Right hindlimb (tissue), 1 donor: ENCODE data around the gene GMDS.
A peak's percentile ranks its signal among the peaks of the same experiment; 100 is the strongest.

ENCODE experiments used
- DNase-seq: peaks from one replicate; pipeline ENCODE4 v3.0.0-alpha.2; 2018

GMDS gene

GRCh38 chr6:1633366-1634021, 611.9 kb downstream of the GMDS start:
- DNase-seq: no peak

DNA sequence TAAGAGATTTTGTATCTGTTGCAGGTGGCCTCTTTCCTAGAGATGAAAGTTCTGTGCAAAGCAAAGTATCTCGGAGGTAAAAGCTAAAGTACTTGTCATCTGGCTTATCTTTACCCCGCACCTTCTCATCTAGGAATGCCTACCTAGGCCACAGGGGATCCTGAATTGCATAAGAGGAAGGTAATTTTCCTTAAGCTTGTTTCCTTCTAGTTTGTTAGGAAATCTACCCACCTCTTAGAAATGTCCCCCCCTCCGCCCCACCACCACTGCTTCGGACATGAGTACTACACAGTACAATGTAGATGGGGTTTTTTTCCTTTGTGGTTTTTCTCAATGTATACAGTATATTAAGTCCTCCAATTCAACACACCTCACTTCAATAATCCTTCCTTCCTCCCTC, 614.2 kb downstream of the GMDS start:
- no peak for DNase-seq

DNA sequence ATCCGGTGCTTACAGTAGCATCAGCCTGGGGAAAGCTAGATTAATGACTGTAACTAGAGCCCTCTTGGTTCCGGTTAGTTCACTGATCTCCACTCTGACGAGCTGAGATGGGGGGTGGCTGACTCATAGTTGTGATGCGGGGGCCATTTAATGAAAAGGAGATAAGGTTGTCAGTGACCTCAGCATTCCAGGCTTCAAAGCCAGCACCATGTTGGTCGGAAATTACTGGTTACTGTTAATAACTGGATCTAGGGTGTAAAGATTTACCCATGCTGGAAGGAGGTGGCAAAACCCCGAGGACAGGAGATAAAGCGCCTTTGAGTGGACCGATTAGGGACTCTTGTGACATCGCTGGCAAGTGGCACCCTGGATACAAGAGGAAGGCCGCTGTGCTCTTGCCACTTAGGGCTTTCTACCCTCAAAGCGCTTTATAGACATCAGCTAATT, 614.6 kb downstream of the GMDS start:
- no peak for DNase-seq

- DNase-seq: no peak
Observed at GRCh38 chr6:1630212-1630770, 615.1 kb downstream of the GMDS start.

- no peak for DNase-seq
Observed at GRCh38 chr6:1629316-1629715, 616.1 kb downstream of the GMDS start.

DNA sequence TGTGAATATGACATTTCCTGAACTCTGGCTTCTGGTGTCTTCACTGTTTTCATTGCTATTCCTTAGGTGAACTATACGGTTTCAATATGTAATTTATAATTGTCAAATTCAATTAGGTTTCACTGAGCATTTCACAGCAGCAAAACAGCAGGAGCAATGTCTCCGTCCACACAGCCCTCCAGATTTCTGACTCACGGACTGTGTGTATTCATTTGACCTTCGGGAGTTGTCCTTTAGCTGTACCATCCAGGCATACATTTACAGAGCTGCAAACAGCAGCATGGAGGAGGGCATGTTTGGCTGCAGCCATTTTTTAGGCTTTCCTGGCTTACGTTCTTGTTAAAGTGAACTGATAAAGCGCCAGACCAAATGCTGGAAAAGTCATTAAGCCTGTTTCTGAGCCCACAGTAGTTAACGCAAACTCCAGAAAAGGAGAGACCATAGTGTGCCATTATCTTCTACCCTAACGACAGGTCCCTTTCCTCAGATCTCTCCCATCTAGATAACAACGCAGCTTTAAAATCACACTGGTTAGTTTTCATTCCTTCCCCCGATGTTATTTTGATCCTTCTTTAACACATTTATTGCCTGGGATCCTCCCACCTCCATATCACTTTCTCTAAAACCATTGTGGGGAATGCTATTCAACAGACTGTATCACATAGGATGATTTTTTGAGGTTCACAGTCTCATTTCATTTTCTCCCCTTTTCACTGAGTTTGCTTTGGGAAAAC, 617.4 kb downstream of the GMDS start:
- no peak for DNase-seq

DNA sequence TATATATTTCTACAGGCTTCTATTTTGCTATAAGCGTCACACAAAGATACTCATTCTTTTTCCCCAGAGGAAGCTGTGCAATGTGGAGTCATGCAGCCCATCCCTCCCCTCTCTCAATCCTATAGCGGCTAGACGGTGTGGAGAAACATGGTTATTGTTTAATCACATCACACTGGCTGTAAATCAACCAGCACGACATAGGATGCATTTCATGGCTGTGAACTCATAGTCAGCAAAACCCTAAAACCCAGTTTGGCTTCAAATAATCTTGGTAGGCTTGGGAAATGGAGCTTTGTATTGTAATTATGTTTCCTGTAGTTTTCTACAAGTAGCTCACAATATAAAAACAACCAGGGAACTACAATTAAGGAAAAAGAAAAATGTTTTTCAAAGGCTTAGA, 618.9 kb downstream of the GMDS start:
- DNase-seq: no peak

- no peak for DNase-seq
Observed at GRCh38 chr6:1625794-1626435, 619.5 kb downstream of the GMDS start.

GRCh38 chr6:1624851-1625781, 620.3 kb downstream of the GMDS start:
- peak; percentile 53 for DNase-seq

DNA sequence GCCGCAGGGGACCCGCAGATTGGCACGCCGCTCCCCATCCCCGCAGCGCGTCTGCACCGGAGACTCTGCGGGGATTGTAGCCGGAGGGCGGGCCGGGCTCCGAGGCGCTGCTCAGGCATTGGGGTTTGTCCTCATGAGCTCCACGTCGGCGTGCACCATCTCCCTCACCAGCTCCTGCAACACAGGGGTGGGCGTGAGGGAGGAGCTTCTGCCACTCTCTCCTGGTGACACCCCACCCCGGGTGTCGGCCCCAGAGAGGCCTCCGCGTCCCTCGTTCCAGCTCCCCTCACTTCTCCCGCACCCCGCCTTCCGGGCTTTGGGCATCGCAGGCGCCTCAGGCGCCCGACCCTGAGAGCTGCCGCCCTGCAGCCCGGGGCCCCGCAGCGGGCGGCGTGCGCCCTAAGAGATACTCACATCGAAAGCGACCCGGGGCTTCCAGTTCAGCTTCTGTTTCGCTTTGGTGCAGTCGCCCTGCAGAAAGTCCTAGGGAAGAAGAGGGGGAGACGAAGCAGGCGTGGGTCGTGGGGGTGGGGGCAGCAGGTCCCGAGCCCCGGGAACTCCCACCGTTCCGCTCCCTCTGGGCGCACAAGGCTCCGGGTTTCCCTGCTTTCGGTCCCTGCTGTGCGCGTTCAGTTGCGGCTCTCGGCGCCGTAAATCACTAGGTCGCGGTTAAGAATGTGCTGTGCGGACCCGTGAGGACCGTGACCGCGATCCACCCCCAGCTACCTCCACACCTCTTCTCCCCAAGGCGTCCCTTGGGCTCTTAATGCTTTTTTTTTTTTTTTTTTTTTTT, 621.2 kb downstream of the GMDS start:
- peak; percentile 50 for DNase-seq

GRCh38 chr6:1623769-1624057, 621.7 kb downstream of the GMDS start:
- DNase-seq: no peak

DNA sequence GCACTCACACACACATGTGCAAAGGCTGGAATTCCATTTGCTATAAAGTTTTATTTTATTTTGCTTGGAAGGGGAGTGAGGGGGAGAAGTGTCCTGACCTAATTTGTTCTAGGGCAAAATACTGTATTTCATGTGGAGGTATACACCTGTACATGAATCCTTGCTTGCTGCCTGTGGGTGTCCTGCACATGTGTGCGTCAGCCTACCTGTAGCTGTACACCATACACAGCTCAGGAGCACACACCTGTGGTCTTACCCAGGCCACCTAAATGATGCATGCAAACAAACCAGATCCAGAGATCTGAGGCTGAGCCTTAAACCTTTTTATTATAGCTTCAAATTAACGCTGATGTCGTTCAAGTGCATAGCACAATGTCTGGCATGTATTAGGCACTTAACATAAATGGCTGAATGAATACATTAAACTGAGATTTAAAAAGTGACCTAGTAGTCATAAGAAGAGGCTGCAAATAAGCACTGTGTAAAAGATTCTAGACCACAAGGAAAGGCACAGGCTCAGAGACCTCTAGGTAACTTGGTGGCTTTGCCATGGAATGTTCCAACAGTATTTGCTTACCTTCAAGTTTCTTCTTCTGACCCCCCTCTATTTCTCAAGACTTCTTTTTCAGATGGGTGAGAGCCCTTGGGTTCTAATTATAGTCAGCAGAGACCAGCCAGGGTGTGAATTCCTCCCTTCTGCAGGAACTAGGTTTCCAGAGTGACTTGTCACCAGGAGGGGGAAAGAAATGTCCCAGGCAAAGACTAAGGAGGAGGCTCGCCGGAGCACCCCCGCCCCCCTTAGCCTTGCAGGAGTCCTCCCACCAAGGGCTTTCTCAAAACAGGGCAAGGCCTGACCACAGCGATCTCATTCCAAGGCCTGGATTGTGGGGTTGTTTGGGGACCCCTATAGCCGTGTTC, 622.3 kb downstream of the GMDS start:
- DNase-seq: no peak

DNA sequence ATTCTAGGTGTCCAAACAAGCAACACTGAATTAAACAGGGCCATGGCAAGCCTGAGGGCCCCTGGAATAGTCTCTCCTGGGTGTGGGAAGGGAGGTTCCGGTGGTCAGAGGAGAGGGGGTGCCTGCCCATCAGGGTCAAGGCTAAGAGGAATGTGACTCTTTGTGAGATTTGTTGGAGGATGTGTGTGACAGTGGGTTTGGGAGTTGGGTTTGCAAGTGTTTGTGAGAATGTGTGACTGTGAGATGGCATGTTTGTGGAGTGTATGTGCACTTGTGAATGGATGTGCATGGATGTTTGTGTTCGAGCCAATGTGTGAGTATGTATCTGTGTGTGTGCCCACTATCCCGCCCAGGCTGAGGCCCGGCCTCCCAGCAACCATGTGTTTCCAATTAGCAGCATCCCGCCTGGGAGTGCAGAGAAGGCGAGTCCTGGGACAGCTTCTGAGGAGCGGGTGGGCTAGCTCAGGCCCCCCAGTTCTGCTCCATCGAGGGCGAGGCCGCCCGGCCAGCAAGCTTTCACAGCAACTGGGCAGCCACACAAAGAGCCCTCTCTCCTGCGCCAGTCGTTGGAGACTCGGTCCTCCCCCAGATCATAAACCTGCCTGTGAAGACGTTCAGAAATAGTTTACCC, 623.1 kb downstream of the GMDS start:
- DNase-seq: peak; percentile 59

DNA sequence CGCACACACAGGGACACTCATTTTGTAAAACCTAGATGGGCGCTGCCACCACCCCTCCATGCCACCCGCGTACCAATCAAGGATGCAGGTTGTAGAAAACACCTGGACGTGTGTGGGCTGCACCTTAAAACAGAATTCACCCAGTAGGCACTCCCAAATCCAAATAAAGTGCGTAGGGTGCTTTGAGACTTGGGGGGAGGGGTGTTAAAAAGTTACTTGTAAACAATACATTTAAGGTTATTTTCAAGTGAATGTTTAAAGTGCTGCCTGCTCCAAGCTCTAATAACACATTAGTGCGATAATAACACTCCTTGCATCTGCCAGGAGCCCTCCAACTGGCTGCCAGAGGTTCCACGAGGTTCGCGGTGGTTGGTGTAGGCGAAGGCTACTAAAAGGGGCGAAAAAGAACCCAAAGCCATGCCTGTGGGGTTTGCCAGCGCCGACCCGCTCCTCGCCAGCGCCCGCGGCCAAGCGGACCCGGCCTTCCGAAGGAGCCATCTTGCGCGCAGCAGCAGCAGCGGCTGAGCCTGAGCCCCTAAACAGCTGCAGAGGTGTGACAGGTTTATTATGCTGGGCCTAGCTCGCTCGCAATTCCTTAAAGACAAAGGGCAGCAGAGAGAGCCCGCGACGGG, 624.2 kb downstream of the GMDS start:
- no peak for DNase-seq

- no peak for DNase-seq
Observed at GRCh38 chr6:1620504-1621069, 624.8 kb downstream of the GMDS start.

GRCh38 chr6:1619673-1620503, 625.5 kb downstream of the GMDS start:
- DNase-seq: no peak

- DNase-seq: no peak
Observed at GRCh38 chr6:1619098-1619672, 626.2 kb downstream of the GMDS start.
